Erythroblast (primary cell): Measurements from ENCODE around the gene TRIO.
A peak's percentile ranks its signal among the peaks of the same experiment; 100 is the strongest.
"Not testable (repeated sequence)": the region's sequence is repeated elsewhere in the genome, so short reads cannot be mapped to it uniquely, and the experiment has no call there.

Experiments used
- DNase-seq, 2 experiments: peaks; one replicate each; lab custom pipeline; 2025; lab: John Stamatoyannopoulos, UW
- GATA1 ChIP-seq: IDR thresholded peaks from 2 replicates; pipeline ENCODE4 v1.6.1; 2011; ENCODE audit warnings: low read depth, mild to moderate bottlenecking, control low read depth, low read length, moderate library complexity
- POLR2A ChIP-seq: IDR thresholded peaks from 2 replicates; pipeline ENCODE4 v1.6.1; 2011; ENCODE audit warnings: mild to moderate bottlenecking, low read length

The TRIO gene

DNA sequence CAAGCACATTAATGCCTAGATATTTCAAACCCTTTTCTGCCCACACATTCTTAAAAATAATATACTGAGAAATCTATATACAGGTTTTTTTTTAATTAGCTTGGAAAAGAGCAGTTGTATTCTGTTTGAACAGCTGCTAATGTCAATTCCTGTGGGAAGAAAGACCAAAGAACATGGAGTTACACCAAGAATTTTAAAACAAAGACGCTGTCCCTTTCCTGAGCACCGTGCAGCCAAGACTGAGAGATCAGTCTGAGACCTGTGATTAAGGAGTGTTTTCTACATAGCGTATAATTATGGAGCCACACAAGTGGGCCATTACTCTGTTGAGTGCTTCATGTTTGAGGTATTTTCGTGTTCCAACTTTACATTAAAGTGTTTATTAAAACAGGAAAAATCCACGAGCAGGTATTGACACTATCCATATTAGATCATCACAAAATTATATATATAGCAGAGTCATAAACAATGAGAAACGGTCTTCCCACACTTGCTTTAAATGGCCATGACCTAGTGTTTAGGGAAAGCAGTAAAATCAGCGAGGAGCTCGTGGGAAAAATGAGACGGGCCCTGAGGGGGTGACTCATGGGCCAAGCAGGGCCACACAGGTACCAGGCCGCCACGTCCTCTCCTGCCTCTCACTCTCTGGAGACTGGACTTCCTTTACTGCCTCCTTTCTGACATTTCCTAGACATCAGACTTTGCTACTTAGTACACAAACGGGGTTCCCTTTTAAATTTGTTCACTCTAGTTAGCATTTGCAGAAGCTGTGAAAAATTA is 285.4 kb downstream of the TRIO start:
- DNase-seq: peak in 1 of 2 experiments; percentile 28
- no peak for TF ChIP-seq GATA1
- TF ChIP-seq POLR2A: no peak

DNA sequence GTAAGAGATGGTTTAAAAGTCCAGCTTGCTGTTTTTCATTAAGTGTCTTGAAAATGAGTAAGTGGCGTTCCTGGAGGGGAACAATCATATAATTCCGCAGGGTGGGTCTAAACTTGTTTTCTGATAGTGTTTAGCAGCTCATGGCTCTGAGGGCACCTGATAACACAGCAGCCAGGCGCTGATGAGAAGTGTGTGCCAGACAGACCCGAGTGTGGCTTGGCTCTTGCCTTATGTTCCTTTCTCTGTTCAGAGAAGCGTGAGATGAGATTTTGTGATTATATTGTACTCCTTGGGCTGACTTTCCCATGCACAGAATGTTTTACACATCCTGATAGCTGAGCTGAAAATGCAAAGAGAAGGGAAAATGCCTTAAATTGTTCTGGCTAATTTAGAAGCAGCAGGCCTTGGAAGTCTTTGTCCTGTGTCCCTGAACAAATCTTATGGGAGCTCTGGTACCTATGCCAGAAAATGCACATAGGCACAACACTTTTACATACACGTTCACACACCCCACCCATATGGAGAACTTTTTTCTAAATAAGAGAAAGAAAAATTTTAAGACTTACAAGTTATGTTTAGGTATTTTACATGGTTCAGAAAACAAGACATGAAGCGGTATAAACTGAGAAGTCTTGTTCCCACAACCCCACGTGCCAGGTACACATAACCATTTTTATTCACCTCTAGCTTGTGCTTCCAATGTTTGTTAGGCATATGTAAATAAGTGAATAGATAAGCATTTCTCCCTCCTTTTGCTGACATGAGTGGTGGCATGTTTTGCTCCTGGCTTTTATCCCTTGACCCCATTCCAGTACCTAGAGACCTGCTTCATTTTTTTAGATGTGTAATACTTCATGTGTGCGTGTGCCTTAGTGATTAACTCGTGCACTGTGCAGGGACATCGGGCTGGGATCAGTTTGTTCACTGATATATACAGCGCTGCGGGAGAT is 286.2 kb downstream of the TRIO start:
- TF ChIP-seq GATA1 (no peak), POLR2A (no peak)

DNA sequence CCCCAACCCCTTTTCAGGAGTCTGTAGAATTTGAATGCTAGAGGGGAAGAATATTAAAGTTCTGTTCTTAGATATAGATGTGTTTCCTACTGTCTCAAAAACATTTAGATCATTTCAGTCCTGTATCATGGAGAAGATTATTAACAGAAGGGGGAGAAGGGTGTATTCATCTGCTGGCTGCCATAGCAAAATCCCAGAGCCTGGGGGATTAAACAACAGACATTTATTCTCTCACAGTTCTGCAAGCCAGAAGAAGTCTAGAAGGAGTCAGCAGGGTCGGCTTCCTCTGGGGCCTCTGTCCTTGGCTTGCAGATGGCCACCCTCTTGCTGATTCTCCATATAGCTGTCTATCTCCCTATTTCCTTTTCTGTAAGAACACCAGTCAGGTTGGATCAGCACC is 288.4 kb downstream of the TRIO start:
- TF ChIP-seq GATA1: no peak
- no peak for DNase-seq

More for the DNA sequence above, 286.2 kb downstream of the TRIO start:
- DNase-seq: peak; percentile 79 to 93

GRCh38 chr5:14432931-14433589 is 289.9 kb downstream of the TRIO start:
- TF ChIP-seq GATA1: no peak
- no peak for TF ChIP-seq POLR2A
- DNase-seq: no peak

- DNase-seq: no peak
- no peak for TF ChIP-seq GATA1
- TF ChIP-seq POLR2A: no peak
Measured at GRCh38 chr5:14435481-14435880, 292.3 kb downstream of the TRIO start.

DNA sequence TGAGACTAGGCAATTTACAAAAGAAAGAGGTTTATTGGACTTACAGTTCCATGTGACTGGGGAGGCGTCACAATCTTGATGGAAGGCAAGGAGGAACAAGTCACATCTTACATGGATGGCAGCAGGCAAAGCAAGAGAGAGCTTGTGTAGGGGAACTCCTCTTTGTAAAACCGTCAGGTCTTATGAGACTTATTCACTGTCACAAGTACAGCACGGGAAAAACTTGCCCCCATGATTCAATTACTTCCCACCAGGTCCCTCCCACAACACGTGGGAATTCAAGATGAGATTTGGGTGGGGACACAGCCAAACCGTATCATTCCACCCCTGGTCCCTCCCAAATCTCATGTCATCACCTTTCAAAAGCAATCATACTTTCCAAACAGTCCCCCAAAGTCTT is 293.0 kb downstream of the TRIO start:
- DNase-seq: not testable (repeated sequence)

- no peak for TF ChIP-seq GATA1
- TF ChIP-seq POLR2A: no peak
- DNase-seq: no peak
Measured at GRCh38 chr5:14436801-14437542, 293.8 kb downstream of the TRIO start.

DNA sequence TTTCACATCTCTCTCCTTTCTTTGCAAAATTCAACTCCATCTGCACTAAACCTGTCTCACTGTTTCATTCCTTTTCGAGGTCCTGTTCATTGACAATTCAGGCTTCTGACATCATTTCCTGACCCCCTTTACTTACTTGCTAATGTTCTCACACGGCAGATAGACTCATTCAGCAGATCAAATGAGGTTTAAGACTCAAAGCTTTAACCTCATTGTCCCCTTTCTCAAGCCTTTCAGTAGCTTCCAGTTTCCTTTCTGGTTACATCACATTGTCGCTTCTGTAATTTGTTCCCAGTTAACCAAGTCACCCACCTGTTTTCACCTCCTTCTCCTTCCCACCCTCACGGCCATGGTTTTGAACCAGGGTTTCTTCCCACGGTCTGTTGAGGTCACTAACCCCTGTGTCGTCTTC is 295.1 kb downstream of the TRIO start:
- TF ChIP-seq POLR2A (no peak), GATA1 (no peak)
- DNase-seq: no peak

DNA sequence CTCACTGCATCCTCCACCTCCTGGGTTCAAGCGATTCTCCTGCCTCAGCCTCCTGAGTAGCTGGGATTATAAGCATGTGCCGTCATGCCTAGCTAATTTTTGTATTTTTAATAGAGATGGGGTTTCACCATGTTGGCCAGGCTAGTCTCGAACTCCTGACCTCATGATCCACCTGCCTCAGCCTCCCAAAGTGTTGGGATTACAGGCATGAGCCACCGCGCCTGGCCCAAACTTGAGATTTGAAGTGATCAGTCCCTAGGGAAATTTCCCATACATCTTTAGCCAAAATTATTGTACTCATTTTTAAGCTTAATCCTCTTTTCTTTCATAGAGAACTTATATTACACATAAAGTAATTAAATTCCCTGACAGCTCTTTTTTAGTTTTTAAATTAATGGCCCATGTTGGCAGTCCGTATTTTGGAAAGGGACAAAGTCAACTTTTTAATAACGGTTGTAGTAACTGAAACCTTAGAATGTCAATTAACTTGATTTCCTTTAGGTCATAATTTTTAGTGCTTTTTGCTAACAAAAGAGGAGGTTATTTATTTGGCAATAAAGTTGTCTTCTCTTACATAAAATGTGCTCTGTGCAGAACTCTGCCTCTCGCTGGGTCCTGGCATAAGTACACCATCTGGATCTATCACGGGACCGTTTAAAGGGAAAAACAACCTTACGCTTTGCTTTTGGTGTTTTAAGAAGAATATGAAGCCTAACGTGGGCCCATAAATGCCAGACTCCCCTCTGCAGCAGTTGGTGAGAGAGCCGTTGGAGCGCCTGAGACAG is 296.1 kb downstream of the TRIO start:
- TF ChIP-seq POLR2A (no peak), GATA1 (no peak)
- no peak for DNase-seq

- DNase-seq: no peak
Measured at GRCh38 chr5:14440223-14440581, 297.1 kb downstream of the TRIO start.

DNA sequence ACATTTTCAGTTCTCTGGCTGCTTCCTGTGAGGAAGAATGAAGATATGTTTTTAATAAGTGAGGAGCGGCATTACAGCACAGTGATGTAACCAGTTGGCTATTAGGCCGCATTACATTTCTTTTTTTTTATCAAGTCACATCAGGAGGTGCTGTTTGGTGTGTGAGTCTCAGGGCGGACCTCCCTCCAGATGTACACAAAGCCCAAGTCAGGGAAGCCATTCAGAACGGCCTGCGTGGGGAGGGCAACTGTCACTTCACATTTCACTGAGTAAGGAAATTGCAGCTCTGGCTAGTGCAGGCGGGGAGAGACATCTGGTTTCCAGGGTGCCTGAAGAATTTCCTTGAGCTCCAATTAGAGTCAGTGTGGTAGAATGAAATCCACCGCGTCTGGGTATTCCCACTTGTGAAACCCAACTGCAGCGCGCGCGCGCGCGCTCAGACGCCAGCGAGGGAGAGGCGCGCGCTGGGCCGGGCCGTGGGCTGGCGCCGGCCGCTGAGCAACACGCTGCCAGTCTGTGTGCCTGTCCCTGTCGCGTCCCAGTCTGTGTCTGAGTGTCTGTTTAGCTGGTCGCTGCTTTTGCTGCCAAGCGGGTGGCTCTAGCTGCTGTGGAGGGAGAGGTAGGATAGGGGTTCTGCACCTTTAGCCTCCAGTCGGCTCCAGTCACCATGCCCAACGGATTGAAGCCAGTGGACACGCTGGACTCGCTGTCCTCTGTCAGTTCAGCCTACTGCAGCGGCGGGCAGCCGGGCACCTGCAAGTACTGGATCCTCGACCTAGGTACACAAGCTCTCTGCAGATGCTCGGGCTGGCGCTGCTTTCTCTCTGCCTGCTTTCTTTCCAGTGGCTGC is 297.7 kb downstream of the TRIO start:
- no peak for DNase-seq
- no peak for TF ChIP-seq POLR2A
- TF ChIP-seq GATA1: no peak

More at GRCh38 chr5:14440223-14440581, 297.1 kb downstream of the TRIO start:
- TF ChIP-seq POLR2A: no peak
- TF ChIP-seq GATA1: no peak

- DNase-seq: no peak
- TF ChIP-seq POLR2A (no peak), GATA1 (no peak)
Measured at GRCh38 chr5:14441641-14442040, 298.5 kb downstream of the TRIO start.
